ENCODE results near the gene CYP24A1. TPM values are rescaled to one million over a fixed set of nuclear protein-coding genes. Genes with fewer than 3 reads are reported as not detected.

Gene CYP24A1
- polyA plus RNA-seq, 1 of the 3 experiments (the other 2 are of a cell fraction), result 8.8 TPM

GRCh38 chr20:54170963-54171362 is 2.8 kb downstream of the CYP24A1 start:
- Histone ChIP-seq H3K36me3 (replicated peaks in 1 of 2; ENCODE audit: control insufficient read depth in 1 of 2, insufficient read depth in 2 of 2, low read length in 1 of 2) (no peaks in the 10 kb centered on the region), H3K9ac (no peak overlapping the region), H3K4me1 (ENCODE audit: control insufficient read depth in 1 of 2, insufficient read depth in 2 of 2, low read depth in 1 of 2, low read length in 1 of 2) (peaks cover 10 to 12% of the 10 kb centered on the region in 2 experiments; a peak in 2 of 4 replicates), H3K79me2 (ENCODE audit: insufficient read depth) (no peaks in the 10 kb centered on the region), H3K4me3 (ENCODE audit: low read depth in 2 of 2, low read length in 1 of 2) (no peak overlapping the region), H3K27ac (ENCODE audit: low read depth in 2 of 2, low read length in 1 of 2) (no peak overlapping the region), H2AFZ (ENCODE audit: low read depth) (no peak overlapping the region), H3K27me3 (ENCODE audit: insufficient read depth) (peaks cover 19% of the 10 kb centered on the region; the same call in 1 of the 2 replicates), H3K4me2 (no peak overlapping the region), H3F3A (replicated peaks; ENCODE audit: insufficient read depth) (peaks cover 15% of the 10 kb centered on the region), H4K20me1 (ENCODE audit: insufficient read depth) (no peaks in the 10 kb centered on the region), H3K9me2 (no peaks in the 10 kb centered on the region), H3K9me3 (no peaks in the 10 kb centered on the region)
- ChIA-PET CTCF (interaction anchor here (1.7 to 2.5 kb wide), 3 partner anchors 28 to 68 kb away, joined by 6 to 14 read pairs (median 6); partner anchors contain the start of gene PFDN4), POLR2A (no interaction called here)
- DNase-seq, result no peak
- 17% methylated on average over 3 of the region's 3 CpGs for WGBS (ENCODE audit: low lambda C conversion rate)
- no peak for TF ChIP-seq GABPA (IDR thresholded peaks at IDR 0.05; ENCODE audit: low read depth)
- no peak for TF ChIP-seq FOXJ3 (CRISPR knock-in tag; IDR thresholded peaks at IDR 0.05)
- TF ChIP-seq RXRA (IDR thresholded peaks at IDR 0.05; ENCODE audit: borderline replicate concordance, low read depth), result no peak
- TF ChIP-seq ELF1 (IDR thresholded peaks at IDR 0.05), result no peak
- TF ChIP-seq REST (IDR thresholded peaks at IDR 0.05; ENCODE audit: low read depth, low read length), result no peak
- TF ChIP-seq MEF2A (IDR thresholded peaks at IDR 0.05; ENCODE audit: borderline replicate concordance, low read depth), result no peak
- TF ChIP-seq FOSL2 (IDR thresholded peaks at IDR 0.05; ENCODE audit: borderline replicate concordance, low read depth), result no peak
- TF ChIP-seq, protein P1, sequence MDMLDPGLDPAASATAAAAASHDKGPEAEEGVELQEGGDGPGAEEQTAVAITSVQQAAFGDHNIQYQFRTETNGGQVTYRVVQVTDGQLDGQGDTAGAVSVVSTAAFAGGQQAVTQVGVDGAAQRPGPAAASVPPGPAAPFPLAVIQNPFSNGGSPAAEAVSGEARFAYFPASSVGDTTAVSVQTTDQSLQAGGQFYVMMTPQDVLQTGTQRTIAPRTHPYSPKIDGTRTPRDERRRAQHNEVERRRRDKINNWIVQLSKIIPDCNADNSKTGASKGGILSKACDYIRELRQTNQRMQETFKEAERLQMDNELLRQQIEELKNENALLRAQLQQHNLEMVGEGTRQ (IDR thresholded peaks at IDR 0.05; ENCODE audit: borderline replicate concordance, low read depth, low read length), result no peak
- no peak for TF ChIP-seq POLR2AphosphoS5 (IDR thresholded peaks at IDR 0.05; ENCODE audit: low read depth, low read length)
- no peak for TF ChIP-seq YY1 (IDR thresholded peaks at IDR 0.05; ENCODE audit: low read depth)
- TF ChIP-seq MXI1 (IDR thresholded peaks at IDR 0.05; ENCODE audit: low read depth, low read length), result no peak
- TF ChIP-seq SMC3 (IDR thresholded peaks at IDR 0.05; ENCODE audit: low read depth, low read length), result no peak

GRCh38 chr20:54170026-54170471 is 3.7 kb downstream of the CYP24A1 start:
- Histone ChIP-seq H3K4me1 (ENCODE audit: control insufficient read depth in 1 of 2, insufficient read depth in 2 of 2, low read depth in 1 of 2, low read length in 1 of 2) (peaks cover 10 to 12% of the 10 kb centered on the region in 2 experiments; a peak in 2 of 4 replicates), H3K4me2 (no peak overlapping the region), H3K79me2 (ENCODE audit: insufficient read depth) (no peaks in the 10 kb centered on the region), H2AFZ (ENCODE audit: low read depth) (no peak overlapping the region), H3K27ac (ENCODE audit: low read depth in 2 of 2, low read length in 1 of 2) (no peak overlapping the region), H3K36me3 (replicated peaks in 1 of 2; ENCODE audit: control insufficient read depth in 1 of 2, insufficient read depth in 2 of 2, low read length in 1 of 2) (no peaks in the 10 kb centered on the region), H3K9me3 (no peaks in the 10 kb centered on the region), H3K9me2 (no peaks in the 10 kb centered on the region), H3K9ac (no peak overlapping the region), H3K4me3 (ENCODE audit: low read depth in 2 of 2, low read length in 1 of 2) (no peak overlapping the region), H3K27me3 (ENCODE audit: insufficient read depth) (peaks cover 19% of the 10 kb centered on the region; the same call in 1 of the 2 replicates), H3F3A (replicated peaks; ENCODE audit: insufficient read depth) (peaks cover 15% of the 10 kb centered on the region), H4K20me1 (ENCODE audit: insufficient read depth) (no peaks in the 10 kb centered on the region)
- POLR2A ChIA-PET, result no interaction called here
- no peak for DNase-seq
- 28% methylated on average over 4 of the region's 4 CpGs for WGBS (ENCODE audit: low lambda C conversion rate)
- CTCF ChIA-PET, result interaction anchor here (0.8 to 2.5 kb wide), 5 partner anchors 10 to 67 kb away, joined by 3 to 14 read pairs (median 6); partner anchors contain the start of gene PFDN4
- TF ChIP-seq FOSL2 (IDR thresholded peaks at IDR 0.05; ENCODE audit: borderline replicate concordance, low read depth) (no peak), REST (IDR thresholded peaks at IDR 0.05; ENCODE audit: low read depth, low read length) (no peak), PBX3 (IDR thresholded peaks at IDR 0.05) (no peak), RCOR1 (IDR thresholded peaks at IDR 0.05; ENCODE audit: low read length) (no peak), GABPA (IDR thresholded peaks at IDR 0.05; ENCODE audit: low read depth) (no peak), USF1 (IDR thresholded peaks at IDR 0.05; ENCODE audit: borderline replicate concordance, low read depth) (no peak), TEAD4 (IDR thresholded peaks at IDR 0.05; ENCODE audit: borderline replicate concordance, insufficient read depth) (no peak)

All from SK-N-SH (cell line).